Pancreas (tissue), 10 donors: ENCODE results near the gene LRRC39. TPM values are rescaled to one million over a fixed set of nuclear protein-coding genes. Genes with fewer than 3 reads are reported as not detected.

Source experiments
- ATAC-seq, 4 donors: fragments of 200-7000 bp; cut with Tn5 transposase; one replicate each; pipeline versions ENCODE4 v1.8.0 to v1.9.1; 2020; ENCODE audit warnings: mild to moderate bottlenecking in 4 of 4, moderate library complexity in 4 of 4
- DNase-seq, 6 donors: peaks; one replicate each; pipeline ENCODE4 v3.0.0-alpha.2; 2020
- FAIRE-seq: peaks from 2 replicates; lab custom pipeline; 2012; peaks lifted over from hg19 to GRCh38; lab: Jason Lieb, UNC
- H3K27ac ChIP-seq, 4 donors: fragments of 200-600 bp; sonication (generic); 1 replicate in 3 of 4; 2 replicates in 1 of 4; pipeline versions ENCODE4 v1.5.0 to v1.8.0; 2020
- H3K27me3 ChIP-seq, 4 donors: fragments of 200-600 bp; one replicate each; pipeline ENCODE4 v1.8.0; 2021
- H3K36me3 ChIP-seq, 3 donors: fragments of 200-600 bp; sonication (generic) in 1 of 3; one replicate each; pipeline versions ENCODE4 v1.5.0 to v1.8.0; 2020 to 2021
- H3K4me1 ChIP-seq, 3 donors: fragments of 200-600 bp; one replicate each; pipeline ENCODE4 v1.8.0; 2021
- H3K4me3 ChIP-seq, 4 donors: fragments of 200-600 bp; sonication (generic) in 2 of 4; one replicate each; pipeline versions ENCODE4 v1.5.0 to v1.8.0; 2020 to 2021
- H3K9me3 ChIP-seq, 4 donors: fragments of 200-600 bp; one replicate each; pipeline ENCODE4 v1.8.0; 2021
- CTCF ChIP-seq, 4 donors: fragments of 200-600 bp; sonication (generic) in 3 of 4; IDR thresholded peaks; one replicate each; pipeline versions ENCODE4 v1.5.0 to v1.8.0; 2021; ENCODE audit warnings: antibody characterized with exemption in 4 of 4
- WGBS, 2 donors: extraction: QIAGEN DNeasy Blood & Tissue Kit; methylation state at CpG; one replicate each; pipeline ENCODE4 v1.1.7; 2013; 5-methylcytosine and 5-hydroxymethylcytosine counted together
- intact Hi-C, 3 donors: fragments of 100-400 bp; cut with DNase I; formaldehyde crosslinking; loops; one replicate each; pipeline versions ENCODE4 v1.11.1 to v1.14.2; 2022
- polyA plus RNA-seq, 2 donors: library from polyadenylated mRNA; stranded (reverse); fragments of 200-250 nt; gene quantifications; one replicate each; pipeline ENCODE4 v1.2.3, GENCODE V29; 2013
- total RNA-seq, 6 donors: library from RNA; stranded (reverse); fragmentation: NEBNext Ultra II Directional in 4 of 6; extraction: Animal tissue kit (Norgen Biotek cat#: 25700) in 4 of 6; gene quantifications; one replicate each; pipeline versions ENCODE4 v1.2.1 to v1.2.4, GENCODE V29; 2021 to 2023
- donor health status: healthy with polysubstance abuse.
- donor health status: DM: no; HTN: no; CAD: no; lungs with moderate emphysema.
- donor health status: DM: no; HTN: no; CAD: no.
- donor health status: control.
- donor health status: control.
- donor health status: Bipolar disorder and iron deficiency.
- donor health status: DM: yes; HTN: yes; CAD: no.
- donor health status: DM: no; HTN: no; CAD: no.
- donor health status: DM: no; HTN: no; CAD: no.
- donor health status: DM: yes; HTN: yes; CAD: no.

LRRC39 gene
- total and polyA plus RNA-seq, 8 donors, result 0.06 to 3.0 (median 0.43) TPM

GRCh38 chr1:100132566-100133477 lies 45.2 kb downstream of the LRRC39 start, which contains the start of the genes SASS6 and TRMT13:
SASS6 (minus strand) TSS chr1:100132930; CDS start chr1:100132814, 116 bp downstream.
TRMT13 (plus strand) TSS chr1:100133163; CDS start chr1:100133169, 6 bp downstream.
- no peaks in the 10 kb centered on the region for H3K9me3 ChIP-seq
- peaks cover 13 to 19% (median 13%) of the 10 kb centered on the region in 3 donors for H3K4me1 ChIP-seq
- H3K27ac ChIP-seq, result peak within 1 kb of the TSS; percentile 46 to 66 (median 58)
- ATAC-seq, result peak; percentile 99 to 100 (median 100)
- FAIRE-seq, result peak; percentile 91
- intact Hi-C loops, result no loop called here
- no peaks in the 10 kb centered on the region for H3K27me3 ChIP-seq
- TF ChIP-seq CTCF (IDR thresholded peaks at IDR 0.05), result peak in 1 of 4 donors; percentile 6
- H3K36me3 ChIP-seq, result peaks cover 0 to 11% (median 4%) of the 10 kb centered on the region in 3 donors
- peak; percentile 93 to 98 (median 96) for DNase-seq
- H3K4me3 ChIP-seq, result peak within 1 kb of the TSS; percentile 61 to 88 (median 73)
- WGBS, 2 donors, result 0% methylated on average over 57 of the region's 57 CpGs

- no peak for TF ChIP-seq CTCF (IDR thresholded peaks at IDR 0.05)
- ATAC-seq, result no peak
- 67 to 68% methylated on average over 8 of the region's 8 CpGs for WGBS, 2 donors
- H3K4me3 ChIP-seq, result peak overlapping the region in 1 of 4 donors; percentile 88
- H3K36me3 ChIP-seq, result no peaks in the 10 kb centered on the region
- FAIRE-seq, result no peak
- no peak overlapping the region for H3K27ac ChIP-seq
- no peaks in the 10 kb centered on the region for H3K9me3 ChIP-seq
- DNase-seq, result no peak
- H3K27me3 ChIP-seq, result no peaks in the 10 kb centered on the region
- H3K4me1 ChIP-seq, result peaks cover 13 to 19% (median 13%) of the 10 kb centered on the region in 3 donors
- intact Hi-C loops, result no loop called here
Measured at GRCh38 chr1:100131623-100132022, 46.4 kb downstream of the LRRC39 start.

- Histone ChIP-seq H3K4me3 (no peak overlapping the region), H3K4me1 (peaks cover 6 to 16% (median 13%) of the 10 kb centered on the region in 3 donors), H3K27me3 (no peaks in the 10 kb centered on the region), H3K9me3 (no peaks in the 10 kb centered on the region), H3K36me3 (no peaks in the 10 kb centered on the region), H3K27ac (no peak overlapping the region)
- FAIRE-seq, result no peak
- intact Hi-C loops, result no loop called here
- TF ChIP-seq CTCF (IDR thresholded peaks at IDR 0.05), result no peak
- WGBS, 2 donors, result 79 to 82% methylated on average over 5 of the region's 5 CpGs
- ATAC-seq, result no peak
- DNase-seq, result no peak
Measured at GRCh38 chr1:100130552-100131077, 47.4 kb downstream of the LRRC39 start.

GRCh38 chr1:100127226-100127625 lies 50.8 kb downstream of the LRRC39 start:
- H3K4me3 ChIP-seq, result no peak overlapping the region
- 72 to 77% methylated on average over 1 of the region's 1 CpG for WGBS, 2 donors
- DNase-seq (no peak), FAIRE-seq (no peak), ATAC-seq (no peak)
- H3K27me3 ChIP-seq, result no peaks in the 10 kb centered on the region
- H3K36me3 ChIP-seq, result no peaks in the 10 kb centered on the region
- no peaks in the 10 kb centered on the region for H3K9me3 ChIP-seq
- intact Hi-C loops, result no loop called here
- no peak for TF ChIP-seq CTCF (IDR thresholded peaks at IDR 0.05)
- H3K27ac ChIP-seq, result no peak overlapping the region
- peaks cover 0 to 6% (median 4%) of the 10 kb centered on the region in 3 donors for H3K4me1 ChIP-seq
